Measurements from ENCODE around the gene PLXDC2. TPM values are rescaled to one million over a fixed set of nuclear protein-coding genes. Genes with fewer than 3 reads are reported as not detected.

The PLXDC2 gene
- polyA plus RNA-seq, 1 experiment: 0.47 TPM

- CTCF ChIA-PET: no interaction called here
These were observed 136.2 kb downstream of the PLXDC2 start for GRCh38 chr10:19952224-19953010.

GRCh38 chr10:19954601-19955000 is 138.4 kb downstream of the PLXDC2 start:
- ChIA-PET POLR2A (no interaction called here), CTCF (interaction anchor here (0.6 to 1.0 kb wide), 2 partner anchors 8 to 1018 kb away, joined by 3 read pairs; no protein-coding TSS in a partner anchor)
- Histone ChIP-seq H3K4me3 (ENCODE audit: low read depth, low read length) (no peak overlapping the region), H3K27me3 (ENCODE audit: control insufficient read depth, insufficient read depth, low read length) (no peaks in the 10 kb centered on the region), H3K36me3 (ENCODE audit: control insufficient read depth, insufficient read depth, low read length) (no peaks in the 10 kb centered on the region)
- DNase-seq (ENCODE audit: low read depth): no peak
- TF ChIP-seq CTCF (IDR thresholded peaks at IDR 0.05; ENCODE audit: insufficient read depth, low read depth, low read length): no peak

More at GRCh38 chr10:19952224-19953010, 136.2 kb downstream of the PLXDC2 start:
- Histone ChIP-seq H3K36me3 (ENCODE audit: control insufficient read depth, insufficient read depth, low read length) (no peaks in the 10 kb centered on the region), H3K27me3 (ENCODE audit: control insufficient read depth, insufficient read depth, low read length) (no peaks in the 10 kb centered on the region), H3K4me3 (ENCODE audit: low read depth, low read length) (no peak overlapping the region)
- POLR2A ChIA-PET: no interaction called here
- DNase-seq (ENCODE audit: low read depth): no peak
- no peak for TF ChIP-seq CTCF (IDR thresholded peaks at IDR 0.05; ENCODE audit: insufficient read depth, low read depth, low read length)

- Histone ChIP-seq H3K36me3 (ENCODE audit: control insufficient read depth, insufficient read depth, low read length) (no peaks in the 10 kb centered on the region), H3K27me3 (ENCODE audit: control insufficient read depth, insufficient read depth, low read length) (no peaks in the 10 kb centered on the region)
- POLR2A ChIA-PET: no interaction called here
These were observed 140.3 kb downstream of the PLXDC2 start for GRCh38 chr10:19956516-19957032.

GRCh38 chr10:19958787-19959186 is 142.6 kb downstream of the PLXDC2 start:
- Histone ChIP-seq H3K36me3 (ENCODE audit: control insufficient read depth, insufficient read depth, low read length) (no peaks in the 10 kb centered on the region), H3K4me3 (ENCODE audit: low read depth, low read length) (no peak overlapping the region), H3K27me3 (ENCODE audit: control insufficient read depth, insufficient read depth, low read length) (no peaks in the 10 kb centered on the region)
- DNase-seq (ENCODE audit: low read depth): no peak
- ChIA-PET POLR2A (no interaction called here), CTCF (no interaction called here)
- TF ChIP-seq CTCF (IDR thresholded peaks at IDR 0.05; ENCODE audit: insufficient read depth, low read depth, low read length): no peak

More at GRCh38 chr10:19956516-19957032, 140.3 kb downstream of the PLXDC2 start:
- H3K4me3 ChIP-seq (ENCODE audit: low read depth, low read length): no peak overlapping the region
- no peak for DNase-seq (ENCODE audit: low read depth)
- CTCF ChIA-PET: no interaction called here
- no peak for TF ChIP-seq CTCF (IDR thresholded peaks at IDR 0.05; ENCODE audit: insufficient read depth, low read depth, low read length)

- Histone ChIP-seq H3K4me3 (ENCODE audit: low read depth, low read length) (no peak overlapping the region), H3K36me3 (ENCODE audit: control insufficient read depth, insufficient read depth, low read length) (no peaks in the 10 kb centered on the region), H3K27me3 (ENCODE audit: control insufficient read depth, insufficient read depth, low read length) (no peaks in the 10 kb centered on the region)
- TF ChIP-seq CTCF (IDR thresholded peaks at IDR 0.05; ENCODE audit: insufficient read depth, low read depth, low read length): no peak
- ChIA-PET POLR2A (no interaction called here), CTCF (interaction anchor here (0.6 kb wide), 1 partner anchor 70 kb away, joined by 3 read pairs; no protein-coding TSS in a partner anchor)
- no peak for DNase-seq (ENCODE audit: low read depth)
These were observed 145.1 kb downstream of the PLXDC2 start for GRCh38 chr10:19961076-19962053.

All from BJ (cell line).